GM12878 (cell line): Measurements from ENCODE around the gene RANBP9. TPM values are rescaled to one million over a fixed set of nuclear protein-coding genes. Genes with fewer than 3 reads are reported as not detected.

Experiments used
- ATAC-seq: fragments of 200-7000 bp; cut with Tn5 transposase; 3 replicates; pipeline ENCODE4 v1.9.1; 2020; ENCODE audit warnings: mild to moderate bottlenecking, moderate library complexity
- BruUV-seq: library from RNA; stranded (reverse); fragments of 400-500 nt; replicated peaks from 2 replicates; lab custom pipeline; 2021; lab: Mats Ljungman, UMichigan
- CTCF ChIA-PET: fragments of 300-600 bp; sonication (Branson Sonifier 250); formaldehyde crosslinking; extraction: SDS; loops from one replicate; lab custom pipeline; 2021; ENCODE audit warnings: inconsistent platforms; lab: Yijun Ruan, JAX
- POLR2A ChIA-PET: fragments of 350-600 bp; formaldehyde crosslinking; extraction: SDS; loops from one replicate; lab custom pipeline; 2021; ENCODE audit warnings: inconsistent platforms; lab: Charles Lee
- RAD21 ChIA-PET: fragments of 300-600 bp; sonication (Branson Sonifier 250); formaldehyde crosslinking; loops from one replicate; lab custom pipeline; 2023; ENCODE audit warnings: antibody characterized with exemption; ENCODE audit not compliant: unreplicated experiment; lab: Charles Lee
- SMC1A ChIA-PET: fragments of 300-600 bp; sonication (Branson Sonifier 250); formaldehyde crosslinking; loops from one replicate; lab custom pipeline; 2023; ENCODE audit not compliant: unreplicated experiment, uncharacterized antibody; lab: Charles Lee
- DNase-seq: peaks from one replicate; pipeline ENCODE4 v3.0.0-alpha.2; 2011; ENCODE audit warnings: low read depth, low spot score
- FAIRE-seq: peaks from 3 replicates; lab custom pipeline; 2011; peaks lifted over from hg19 to GRCh38; lab: Jason Lieb, UNC
- H2AFZ ChIP-seq: 2 replicates; pipeline ENCODE4 v1.6.0; 2011; ENCODE audit warnings: low read depth, low read length, control low read depth; ENCODE audit not compliant: control insufficient read depth
- H3K27ac ChIP-seq: 2 replicates; pipeline ENCODE4 v1.5.1; 2011; ENCODE audit warnings: control low read depth; ENCODE audit not compliant: control insufficient read depth, insufficient read depth
- H3K27me3 ChIP-seq, 2 experiments: replicated peaks in 1 of 2; 2 replicates each; pipeline versions ENCODE4 v1.6.0 to v1.6.1; 2011; ENCODE audit warnings: low read length in 1 of 2; ENCODE audit not compliant: control insufficient read depth in 2 of 2, insufficient read depth in 2 of 2
- H3K36me3 ChIP-seq, 2 experiments: 2 replicates each; pipeline ENCODE4 v1.5.1; 2011; ENCODE audit warnings: low read length in 1 of 2; ENCODE audit not compliant: control insufficient read depth in 2 of 2, insufficient read depth in 2 of 2
- H3K4me1 ChIP-seq: 2 replicates; pipeline ENCODE4 v1.6.1; 2011; ENCODE audit warnings: mild to moderate bottlenecking, low read length, moderate library complexity, mixed read lengths; ENCODE audit not compliant: control insufficient read depth, insufficient read depth
- H3K4me2 ChIP-seq: 2 replicates; pipeline ENCODE4 v1.6.0; 2011; ENCODE audit warnings: control low read depth; ENCODE audit not compliant: control insufficient read depth, insufficient read depth
- H3K4me3 ChIP-seq: fragments of 200-600 bp; sonication (generic); 2 replicates; pipeline ENCODE4 v1.5.1; 2016
- H3K79me2 ChIP-seq: 2 replicates; pipeline ENCODE4 v1.6.0; 2011; ENCODE audit warnings: low read length; ENCODE audit not compliant: control insufficient read depth, insufficient read depth
- H3K9ac ChIP-seq: 2 replicates; pipeline ENCODE4 v1.8.0; 2011; ENCODE audit warnings: low read length, control low read depth, mixed read lengths; ENCODE audit not compliant: control insufficient read depth, insufficient read depth
- H3K9me3 ChIP-seq: replicated peaks from 3 replicates; pipeline ENCODE4 v1.5.1; 2011; ENCODE audit warnings: mild to moderate bottlenecking, low read length; ENCODE audit not compliant: control insufficient read depth, insufficient read depth
- H4K20me1 ChIP-seq: 2 replicates; pipeline ENCODE4 v1.6.0; 2011; ENCODE audit not compliant: control insufficient read depth, insufficient read depth
- CHD4 ChIP-seq: fragments of 200-600 bp; sonication (generic); IDR thresholded peaks from 2 replicates; pipeline ENCODE4 v1.6.1; 2016; ENCODE audit warnings: mild to moderate bottlenecking
- HDGF ChIP-seq: fragments of 450-650 bp; IDR thresholded peaks from 2 replicates; pipeline ENCODE4 v1.6.1; 2016; ENCODE audit warnings: antibody characterized with exemption
- MLLT1 ChIP-seq: fragments of 450-650 bp; IDR thresholded peaks from 2 replicates; pipeline ENCODE4 v1.6.1; 2016; ENCODE audit warnings: mild to moderate bottlenecking
- NBN ChIP-seq: fragments of 450-650 bp; IDR thresholded peaks from 2 replicates; pipeline ENCODE4 v1.6.1; 2016
- SMAD1 ChIP-seq: fragments of 450-650 bp; IDR thresholded peaks from 2 replicates; pipeline ENCODE4 v1.6.1; 2018; ENCODE audit warnings: mild to moderate bottlenecking, low read depth; ENCODE audit not compliant: partially characterized antibody
- WGBS: methylation state at CpG from one replicate; pipeline ENCODE4 v1.1.6; 2016; ENCODE audit warnings: low lambda C conversion rate; ENCODE audit not compliant: insufficient replicate concordance, insufficient coverage; ENCODE audit errors: missing lambda C conversion rate; 5-methylcytosine and 5-hydroxymethylcytosine counted together
- in situ Hi-C: fragments of 300-500 bp; cut with MboI; formaldehyde crosslinking; loops from 9 replicates; pipeline ENCODE4 v1.14.3; 2018; ENCODE audit warnings: mixed read lengths
- intact Hi-C: fragments of 100-400 bp; cut with micrococcal nuclease; formaldehyde crosslinking; loops from one replicate; pipeline ENCODE4 v1.14.2; 2022; ENCODE audit not compliant: unreplicated experiment
- polyA plus RNA-seq, 11 experiments: library from polyadenylated mRNA; depleted of rRNA in 4 of 11; unstranded in 6 of 11; stranded (reverse) in 5 of 11; fragments of >200 nt; fragmentation: Nextera tagmentation in 4 of 11; fragmentation: Illumina TruSeq in 1 of 11; extraction: Ambion mirVana in 4 of 11; extraction: Trizol in 1 of 11; gene quantifications; 1 replicate in 1 of 11; 2 replicates in 10 of 11; pipeline versions ENCODE4 v1.2.1 to v1.2.3, GENCODE V29; 2011 to 2016; ENCODE audit warnings: inconsistent platforms in 2 of 11, missing spikeins in 2 of 11, low read depth in 1 of 11
- total RNA-seq, 4 experiments: library from RNA; depleted of rRNA in 3 of 4; stranded (reverse); fragments of >200 nt in 3 of 4; fragmentation: Illumina TruSeq in 1 of 4; extraction: Trizol in 1 of 4; gene quantifications; 2 replicates each; pipeline versions ENCODE4 v1.2.1 to v1.2.3, GENCODE V29; 2013 to 2021

RANBP9 gene
- total and polyA plus RNA-seq, 10 of the 15 experiments (the other 5 are each of a cell fraction or from before 2014, with no cell fraction given), result 3.7 to 43.1 (median 16.2) TPM

- no peak for TF ChIP-seq SMAD1
These were observed 1.7 kb downstream of the RANBP9 start (continued) for GRCh38 chr6:13709689-13710551.

- ChIA-PET SMC1A (interaction anchor here (0.7 to 2.7 kb wide), 12 partner anchors 8 to 373 kb away, joined by 3 to 27 read pairs (median 7); partner anchors contain the start of gene NOL7), CTCF (interaction anchor here (0.6 to 2.0 kb wide), 9 partner anchors 8 to 371 kb away, joined by 3 to 14 read pairs (median 4); partner anchors contain the start of gene NOL7), RAD21 (interaction anchor here (1.0 to 2.3 kb wide), 6 partner anchors 8 to 134 kb away, joined by 4 to 21 read pairs (median 8); partner anchors contain the start of genes NOL7 and SIRT5), POLR2A (interaction anchor here (0.5 to 2.4 kb wide), 4 partner anchors 11 to 415 kb away, joined by 3 to 12 read pairs (median 6); partner anchors contain the start of genes MCUR1 and NOL7)
- DNase-seq (no peak), FAIRE-seq (no peak), ATAC-seq (no peak)
- Histone ChIP-seq H2AFZ (no peak overlapping the region), H3K36me3 (no peaks in the 10 kb centered on the region; a peak in 1 of 4 replicates), H3K9ac (peak overlapping the region; percentile 85), H3K4me2 (peak overlapping the region; percentile 68), H3K79me2 (peaks cover 67% of the 10 kb centered on the region), H3K4me1 (no peaks in the 10 kb centered on the region), H3K27me3 (no peaks in the 10 kb centered on the region), H3K9me3 (no peaks in the 10 kb centered on the region), H3K4me3 (peak overlapping the region; percentile 96), H4K20me1 (no peaks in the 10 kb centered on the region; the same call in 1 of the 2 replicates), H3K27ac (peak overlapping the region; percentile 33; the same call in 1 of the 2 replicates)
- intact Hi-C loops, result no loop called here
- 32% methylated on average over 5 of the region's 5 CpGs for WGBS
- TF ChIP-seq MLLT1 (0 out of 2 replicates have a peak, but pooled peaks have one; percentile 48), CHD4 (no peak), NBN (peak; percentile 62; the same call in 1 of the 2 replicates), HDGF (peak; percentile 47; the same call in 1 of the 2 replicates)
- BruUV-seq, result no TSS peak
- in situ Hi-C loops, result no loop called here
These were observed 2.9 kb downstream of the RANBP9 start for GRCh38 chr6:13708736-13709135.
